Ovary (tissue), 9 donors: ENCODE measurements around the gene CDK3. TPM values are rescaled to one million over a fixed set of nuclear protein-coding genes. Genes with fewer than 3 reads are reported as not detected.
"Not testable (repeated sequence)": the region's sequence is repeated elsewhere in the genome, so short reads cannot be mapped to it uniquely, and the experiment has no call there.

Source experiments
- DNase-seq, 5 donors: peaks; one replicate each; pipeline ENCODE4 v3.0.0-alpha.2; 2019 to 2020
- H3K27ac ChIP-seq, 2 donors: fragments of 200-600 bp; one replicate each; pipeline versions ENCODE4 v1.5.1 to v1.8.0; 2019 to 2022
- H3K27me3 ChIP-seq: fragments of 200-600 bp; one replicate; pipeline ENCODE4 v1.8.0; 2022
- H3K36me3 ChIP-seq: fragments of 200-600 bp; sonication (generic); one replicate; pipeline ENCODE4 v1.5.1; 2019
- H3K4me1 ChIP-seq: one replicate; pipeline ENCODE4 v1.8.1; 2013; ENCODE audit warnings: mild to moderate bottlenecking, moderate library complexity; ENCODE audit not compliant: insufficient read depth
- H3K4me3 ChIP-seq: fragments of 200-600 bp; sonication (generic); one replicate; pipeline ENCODE4 v1.5.1; 2017
- H3K9me3 ChIP-seq, 2 donors: fragments of 200-600 bp in 1 of 2; sonication (generic) in 1 of 2; one replicate each; pipeline versions ENCODE4 v1.5.1 to v1.8.1; 2013 to 2019; ENCODE audit warnings: mild to moderate bottlenecking in 1 of 2, moderate library complexity in 1 of 2
- EP300 ChIP-seq: sonication (generic); formaldehyde crosslinking; IDR thresholded peaks from one replicate; pipeline ENCODE4 v1.6.1; 2017; ENCODE audit warnings: antibody characterized with exemption
- POLR2A ChIP-seq: fragments of 450-650 bp; IDR thresholded peaks from one replicate; pipeline ENCODE4 v1.6.1; 2017; ENCODE audit warnings: antibody characterized with exemption, mild to moderate bottlenecking, moderate library complexity
- WGBS, 3 donors: extraction: QIAGEN DNeasy Blood & Tissue Kit in 1 of 3; methylation state at CpG; one replicate each; pipeline versions ENCODE4 v1.1.5 to v1.1.7; 2013 to 2017; 5-methylcytosine and 5-hydroxymethylcytosine counted together
- intact Hi-C, 4 donors: fragments of 100-400 bp; cut with DNase I; formaldehyde crosslinking; loops; one replicate each; pipeline versions ENCODE4 v1.11.0 to v1.15.1; 2022 to 2023
- polyA plus RNA-seq, 2 donors: library from polyadenylated mRNA; stranded (reverse); fragments of 200-250 nt in 1 of 2; fragments of 350-450 nt in 1 of 2; fragmentation: Illumina TruSeq in 1 of 2; extraction: RNeasy Lipid Tissue Mini Kit (QIAGEN cat#74804) in 1 of 2; gene quantifications; one replicate each; pipeline ENCODE4 v1.2.3, GENCODE V29; 2013 to 2014
- total RNA-seq, 7 donors: library from RNA; depleted of rRNA in 2 of 7; stranded (reverse); fragments of >200 nt in 2 of 7; fragmentation: NEBNext Ultra II Directional in 3 of 7; extraction: Animal tissue kit (Norgen Biotek cat#: 25700) in 3 of 7; gene quantifications; one replicate each; pipeline versions ENCODE4 v1.1.0 to v1.2.4, GENCODE V29; 2016 to 2023
- TF ChIP-seq, protein P1 (sequence below), 3 donors: fragments of 450-650 bp in 2 of 3; fragments of 200-600 bp in 1 of 3; IDR thresholded peaks; one replicate each; pipeline versions ENCODE4 v1.5.1 to v1.8.0; 2016 to 2022; ENCODE audit warnings: antibody characterized with exemption in 3 of 3, mild to moderate bottlenecking in 1 of 3
- donor health status: DM: no; HTN: no; CAD: no; lungs with moderate emphysema.
- donor health status: DM: no; HTN: no; CAD: no.
- donor health status: Bipolar disorder and iron deficiency.
- donor health status: DM: yes; HTN: yes; CAD: no.
- donor health status: DM: no; HTN: no; CAD: no.
- donor health status: DM: yes; HTN: yes; CAD: no.

The CDK3 gene
- total and polyA plus RNA-seq, 9 donors, result 1.3 to 10.8 (median 5.5) TPM

- Histone ChIP-seq H3K27ac (no peak overlapping the region), H3K27me3 (no peaks in the 10 kb centered on the region), H3K4me3 (no peak overlapping the region), H3K9me3 (no peaks in the 10 kb centered on the region), H3K4me1 (peaks cover 1% of the 10 kb centered on the region), H3K36me3 (no peaks in the 10 kb centered on the region)
- intact Hi-C loops, result no loop called here
- 93 to 96% (median 94%) methylated on average over 11 of the region's 11 CpGs for WGBS, 3 donors
- TF ChIP-seq EP300, result no peak
- TF ChIP-seq POLR2A, result no peak
- TF ChIP-seq, protein P1, sequence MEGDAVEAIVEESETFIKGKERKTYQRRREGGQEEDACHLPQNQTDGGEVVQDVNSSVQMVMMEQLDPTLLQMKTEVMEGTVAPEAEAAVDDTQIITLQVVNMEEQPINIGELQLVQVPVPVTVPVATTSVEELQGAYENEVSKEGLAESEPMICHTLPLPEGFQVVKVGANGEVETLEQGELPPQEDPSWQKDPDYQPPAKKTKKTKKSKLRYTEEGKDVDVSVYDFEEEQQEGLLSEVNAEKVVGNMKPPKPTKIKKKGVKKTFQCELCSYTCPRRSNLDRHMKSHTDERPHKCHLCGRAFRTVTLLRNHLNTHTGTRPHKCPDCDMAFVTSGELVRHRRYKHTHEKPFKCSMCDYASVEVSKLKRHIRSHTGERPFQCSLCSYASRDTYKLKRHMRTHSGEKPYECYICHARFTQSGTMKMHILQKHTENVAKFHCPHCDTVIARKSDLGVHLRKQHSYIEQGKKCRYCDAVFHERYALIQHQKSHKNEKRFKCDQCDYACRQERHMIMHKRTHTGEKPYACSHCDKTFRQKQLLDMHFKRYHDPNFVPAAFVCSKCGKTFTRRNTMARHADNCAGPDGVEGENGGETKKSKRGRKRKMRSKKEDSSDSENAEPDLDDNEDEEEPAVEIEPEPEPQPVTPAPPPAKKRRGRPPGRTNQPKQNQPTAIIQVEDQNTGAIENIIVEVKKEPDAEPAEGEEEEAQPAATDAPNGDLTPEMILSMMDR (IDR thresholded peaks at IDR 0.05), result no peak
- DNase-seq, result no peak
Observed at GRCh38 chr17:75959839-75960511, 40.7 kb upstream of the CDK3 start.

DNA sequence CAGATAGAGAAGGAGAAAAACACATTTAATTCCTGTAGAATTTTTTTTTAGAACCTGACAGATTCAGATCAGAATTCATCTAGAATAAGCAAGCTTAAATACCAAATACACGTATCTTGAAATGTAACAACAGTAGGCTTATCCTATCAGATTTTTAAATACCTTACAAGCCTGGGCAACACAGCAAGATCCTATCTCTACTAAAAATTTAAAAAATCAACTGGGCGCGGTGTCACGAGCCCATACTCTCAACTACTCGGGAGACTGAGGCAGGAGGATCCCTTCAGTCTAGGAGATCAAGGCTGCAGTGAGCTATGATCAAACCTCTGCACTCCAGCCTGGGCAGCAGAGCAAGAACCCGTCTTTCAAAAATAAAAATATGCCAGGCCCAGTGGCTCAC is 35.2 kb upstream of the CDK3 start:
- TF ChIP-seq EP300 (no peak), POLR2A (no peak)
- TF ChIP-seq, protein P1 (IDR thresholded peaks at IDR 0.05), result no peak
- Histone ChIP-seq H3K4me1 (peaks cover 1% of the 10 kb centered on the region), H3K4me3 (no peak overlapping the region), H3K9me3 (no peaks in the 10 kb centered on the region), H3K27ac (no peak overlapping the region), H3K36me3 (no peaks in the 10 kb centered on the region), H3K27me3 (no peaks in the 10 kb centered on the region)
- WGBS, 3 donors, result 87 to 89% (median 87%) methylated on average over 6 of the region's 6 CpGs
- intact Hi-C loops, result no loop called here
- no peak for DNase-seq

GRCh38 chr17:75969044-75969443 is 31.6 kb upstream of the CDK3 start:
- H3K9me3 ChIP-seq, H3K27ac ChIP-seq, H3K27me3 ChIP-seq, H3K36me3 ChIP-seq, H3K4me1 ChIP-seq, H3K4me3 ChIP-seq, intact Hi-C loops, DNase-seq: not testable (repeated sequence)
- WGBS, 3 donors, result 86 to 94% (median 92%) methylated on average over 10 of the region's 10 CpGs

DNA sequence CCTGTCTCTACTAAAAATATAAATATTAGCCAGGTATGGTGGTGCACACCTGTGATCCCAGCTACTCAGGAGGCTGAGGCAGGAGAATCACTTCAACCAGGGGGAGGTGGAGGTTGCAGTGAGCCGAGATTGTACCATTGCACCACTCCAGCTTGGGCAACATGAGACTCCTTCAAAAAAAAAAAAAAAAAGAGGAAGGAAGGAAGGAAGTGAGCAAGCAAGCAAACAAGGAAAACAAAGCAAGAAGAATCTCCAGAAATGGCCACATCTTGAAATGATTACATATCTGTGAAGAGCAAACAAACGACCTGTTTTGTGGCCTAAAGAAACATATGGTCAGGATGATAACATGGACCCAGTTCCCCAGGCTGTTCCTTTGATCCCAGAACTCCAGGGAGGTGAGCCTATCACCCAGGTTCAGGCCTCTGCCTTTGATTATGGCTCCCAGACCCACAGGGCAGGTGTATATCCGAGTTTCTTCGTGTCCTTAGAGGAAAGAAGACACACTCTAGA is 30.6 kb upstream of the CDK3 start:
- no peaks in the 10 kb centered on the region for H3K4me1 ChIP-seq
- no peaks in the 10 kb centered on the region for H3K36me3 ChIP-seq
- H3K27ac ChIP-seq, result no peak overlapping the region
- no peak for DNase-seq
- 59 to 66% (median 61%) methylated on average over 4 of the region's 4 CpGs for WGBS, 3 donors
- no peak for TF ChIP-seq POLR2A
- TF ChIP-seq EP300, result no peak
- TF ChIP-seq, protein P1 (IDR thresholded peaks at IDR 0.05), result no peak
- H3K4me3 ChIP-seq, result no peak overlapping the region
- H3K9me3 ChIP-seq, result no peaks in the 10 kb centered on the region
- intact Hi-C loops, result no loop called here
- H3K27me3 ChIP-seq, result no peaks in the 10 kb centered on the region

GRCh38 chr17:75970626-75971025 is 30.0 kb upstream of the CDK3 start:
- DNase-seq, result no peak

GRCh38 chr17:75975187-75975586 is 25.5 kb upstream of the CDK3 start:
- intact Hi-C loops, result loop anchor here in 1 of 4 donors (5.0 kb wide), 1 partner anchor 33 kb away; the partner anchor contains the start of gene FBF1
- WGBS, 3 donors, result 93 to 96% (median 95%) methylated on average over 6 of the region's 6 CpGs
- DNase-seq, H3K27ac ChIP-seq, H3K4me3 ChIP-seq, H3K9me3 ChIP-seq, H3K27me3 ChIP-seq, H3K36me3 ChIP-seq, H3K4me1 ChIP-seq: not testable (repeated sequence)

More at GRCh38 chr17:75970626-75971025, 30.0 kb upstream of the CDK3 start:
- intact Hi-C loops, result no loop called here
- 84 to 90% (median 84%) methylated on average over 7 of the region's 7 CpGs for WGBS, 3 donors
- no peaks in the 10 kb centered on the region for H3K27me3 ChIP-seq
- no peak overlapping the region for H3K4me3 ChIP-seq
- TF ChIP-seq, protein P1 (IDR thresholded peaks at IDR 0.05), result no peak
- TF ChIP-seq EP300 (no peak), POLR2A (no peak)
- H3K27ac ChIP-seq, result no peak overlapping the region
- H3K9me3 ChIP-seq, result no peaks in the 10 kb centered on the region
- no peaks in the 10 kb centered on the region for H3K36me3 ChIP-seq
- peaks cover 1% of the 10 kb centered on the region for H3K4me1 ChIP-seq
